OCI-LY7 (cell line): ENCODE measurements around the gene KCNK16.

Source experiments
- EZH2phosphoT487 ChIP-seq: fragments of 200-600 bp; sonication (generic); IDR thresholded peaks from 2 replicates; pipeline ENCODE4 v1.6.1; 2018; ENCODE audit warnings: low read depth, borderline replicate concordance, mild to moderate bottlenecking, mixed run types, antibody characterized with exemption, low read length, moderate library complexity, mixed read lengths
- TF ChIP-seq, protein P1 (sequence below): fragments of 200-600 bp; sonication (generic); conservative IDR thresholded peaks from 2 replicates; pipeline ENCODE4 v1.5.1; 2014; ENCODE audit warnings: mild to moderate bottlenecking, antibody characterized with exemption, low read length, moderate library complexity, mixed read lengths

DNA sequence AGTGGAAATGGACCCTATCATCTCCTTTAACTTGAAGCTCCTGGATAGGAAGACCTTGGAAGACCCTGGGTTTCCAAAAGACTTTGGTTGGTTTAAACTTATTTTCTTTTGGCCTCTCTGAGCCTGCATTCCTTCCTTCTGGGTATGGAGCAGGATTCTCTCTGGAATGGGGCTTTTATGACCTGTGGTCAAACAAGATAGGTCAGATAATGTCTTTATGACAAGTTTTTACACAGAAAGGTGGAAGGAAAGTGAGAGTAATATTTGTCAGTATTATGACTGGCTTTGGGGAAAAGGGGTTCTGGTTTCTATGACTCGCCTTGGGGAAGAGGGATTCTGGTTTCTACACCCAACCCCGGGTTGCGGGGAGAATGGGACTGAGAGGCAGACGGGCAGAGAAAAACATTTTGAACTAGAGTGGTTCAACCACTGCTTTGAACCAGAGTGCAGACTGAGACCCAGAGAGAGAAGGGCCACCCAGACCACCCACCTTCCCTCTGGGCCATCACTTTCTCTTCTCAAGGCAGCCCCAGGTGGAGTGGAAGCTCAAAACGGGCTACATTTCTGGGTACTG is 55.6 kb downstream of the KCNK16 start:
- TF ChIP-seq, protein P1, sequence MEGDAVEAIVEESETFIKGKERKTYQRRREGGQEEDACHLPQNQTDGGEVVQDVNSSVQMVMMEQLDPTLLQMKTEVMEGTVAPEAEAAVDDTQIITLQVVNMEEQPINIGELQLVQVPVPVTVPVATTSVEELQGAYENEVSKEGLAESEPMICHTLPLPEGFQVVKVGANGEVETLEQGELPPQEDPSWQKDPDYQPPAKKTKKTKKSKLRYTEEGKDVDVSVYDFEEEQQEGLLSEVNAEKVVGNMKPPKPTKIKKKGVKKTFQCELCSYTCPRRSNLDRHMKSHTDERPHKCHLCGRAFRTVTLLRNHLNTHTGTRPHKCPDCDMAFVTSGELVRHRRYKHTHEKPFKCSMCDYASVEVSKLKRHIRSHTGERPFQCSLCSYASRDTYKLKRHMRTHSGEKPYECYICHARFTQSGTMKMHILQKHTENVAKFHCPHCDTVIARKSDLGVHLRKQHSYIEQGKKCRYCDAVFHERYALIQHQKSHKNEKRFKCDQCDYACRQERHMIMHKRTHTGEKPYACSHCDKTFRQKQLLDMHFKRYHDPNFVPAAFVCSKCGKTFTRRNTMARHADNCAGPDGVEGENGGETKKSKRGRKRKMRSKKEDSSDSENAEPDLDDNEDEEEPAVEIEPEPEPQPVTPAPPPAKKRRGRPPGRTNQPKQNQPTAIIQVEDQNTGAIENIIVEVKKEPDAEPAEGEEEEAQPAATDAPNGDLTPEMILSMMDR: no peak
- TF ChIP-seq EZH2phosphoT487: no peak
